HepG2 (cell line): Measurements from ENCODE around the gene DGKB. TPM values are rescaled to one million over a fixed set of nuclear protein-coding genes. Genes with fewer than 3 reads are reported as not detected.

Experiments used
- ATAC-seq: fragments of 200-7000 bp; cut with Tn5 transposase; 3 replicates; pipeline ENCODE4 v1.9.1; 2020; ENCODE audit warnings: mild to moderate bottlenecking, moderate library complexity
- BruUV-seq: library from RNA; stranded (reverse); fragments of 400-500 nt; replicated peaks from 2 replicates; lab custom pipeline; 2021; lab: Mats Ljungman, UMichigan
- CTCF ChIA-PET: fragments of 300-600 bp; formaldehyde crosslinking; extraction: SDS; loops from one replicate; lab custom pipeline; 2021; ENCODE audit warnings: low total read pairs, inconsistent platforms, low intra/inter-chr PET ratio; lab: Yijun Ruan, JAX
- POLR2A ChIA-PET: fragments of 350-600 bp; sonication (Branson Sonifier 250); formaldehyde crosslinking; loops from one replicate; lab custom pipeline; 2020; ENCODE audit warnings: antibody characterized with exemption, inconsistent platforms; lab: Yijun Ruan, JAX
- DNase-seq: peaks from one replicate; pipeline ENCODE4 v3.0.0-alpha.2; 2015; ENCODE audit warnings: low spot score
- FAIRE-seq: peaks from 3 replicates; lab custom pipeline; 2011; peaks lifted over from hg19 to GRCh38; lab: Jason Lieb, UNC
- H2AFZ ChIP-seq: one replicate; pipeline ENCODE4 v1.6.1; 2011; ENCODE audit warnings: low read length, inconsistent platforms
- H3K27ac ChIP-seq: fragments of 300-600 bp; 3 replicates; pipeline ENCODE4 v1.8.0; 2011; ENCODE audit warnings: mixed run types, mild to moderate bottlenecking, mixed read lengths, low read length, inconsistent platforms; ENCODE audit not compliant: insufficient read depth; ENCODE audit errors: extremely low read length
- H3K27me3 ChIP-seq, 2 experiments: fragments of 200-600 bp in 1 of 2; 2 replicates in 1 of 2; 3 replicates in 1 of 2; pipeline versions ENCODE4 v1.6.0 to v1.8.0; 2011; ENCODE audit warnings: low read length in 2 of 2, mild to moderate bottlenecking in 2 of 2, moderate library complexity in 2 of 2, inconsistent platforms in 1 of 2; ENCODE audit not compliant: insufficient read depth in 2 of 2, control insufficient read depth in 1 of 2
- H3K36me3 ChIP-seq, 2 experiments: fragments of 200-600 bp in 1 of 2; replicated peaks in 1 of 2; 2 replicates in 1 of 2; 3 replicates in 1 of 2; pipeline versions ENCODE4 v1.5.1 to v1.8.0; 2011; ENCODE audit warnings: low read length in 2 of 2, inconsistent platforms in 1 of 2; ENCODE audit not compliant: insufficient read depth in 2 of 2, control insufficient read depth in 1 of 2
- H3K4me1 ChIP-seq: 2 replicates; pipeline ENCODE4 v1.5.1; 2012; ENCODE audit warnings: low read length, inconsistent platforms; ENCODE audit not compliant: insufficient read depth
- H3K4me2 ChIP-seq: 2 replicates; pipeline ENCODE4 v1.6.0; 2011; ENCODE audit warnings: low read depth, low read length, inconsistent platforms
- H3K4me3 ChIP-seq, 3 experiments: fragments of 200-600 bp in 1 of 3; sonication (generic), shearing (Covaris generic) in 1 of 3; replicated peaks in 1 of 3; 2 replicates each; pipeline ENCODE4 v1.5.1; 2011 to 2016; ENCODE audit warnings: low read length in 3 of 3, inconsistent platforms in 2 of 3, low read depth in 2 of 3, mild to moderate bottlenecking in 2 of 3, control low read depth in 1 of 3, mixed read lengths in 1 of 3; ENCODE audit not compliant: insufficient read depth in 1 of 3
- H3K79me2 ChIP-seq: one replicate; pipeline ENCODE4 v1.6.1; 2011; ENCODE audit warnings: low read length, inconsistent platforms; ENCODE audit not compliant: insufficient read depth
- H3K9ac ChIP-seq: 2 replicates; pipeline ENCODE4 v1.6.0; 2011; ENCODE audit warnings: mild to moderate bottlenecking, low read depth, low read length, inconsistent platforms; ENCODE audit not compliant: insufficient read depth
- H3K9me3 ChIP-seq: 2 replicates; pipeline ENCODE4 v1.5.1; 2012; ENCODE audit warnings: mild to moderate bottlenecking, low read length
- H4K20me1 ChIP-seq: 2 replicates; pipeline ENCODE4 v1.6.0; 2011; ENCODE audit warnings: inconsistent platforms, mild to moderate bottlenecking, low read length, moderate library complexity; ENCODE audit not compliant: insufficient read depth
- KLF12 ChIP-seq: sonication (generic); formaldehyde crosslinking; IDR thresholded peaks from 2 replicates; pipeline ENCODE4 v1.4.0; 2020; ENCODE audit warnings: missing genetic modification reagents, borderline replicate concordance
- NFE2L2 ChIP-seq: fragments of 150-350 bp; IDR thresholded peaks from 2 replicates; pipeline ENCODE4 v1.6.1; 2014; ENCODE audit warnings: low read length
- POGZ ChIP-seq: sonication (generic); formaldehyde crosslinking; IDR thresholded peaks from 2 replicates; pipeline ENCODE4 v1.4.0; 2020; ENCODE audit warnings: mild to moderate bottlenecking, missing genetic modification reagents
- ZNF33A ChIP-seq: sonication (generic); formaldehyde crosslinking; IDR thresholded peaks from 2 replicates; pipeline ENCODE4 v1.5.1; 2020; ENCODE audit warnings: missing genetic modification reagents, mild to moderate bottlenecking, moderate library complexity, borderline replicate concordance
- WGBS: methylation state at CpG from one replicate; pipeline ENCODE4 v1.1.6; 2017; ENCODE audit warnings: low lambda C conversion rate; 5-methylcytosine and 5-hydroxymethylcytosine counted together
- in situ Hi-C: cut with HindIII; loops from 2 replicates; pipeline ENCODE4 v1.10.0; 2017; ENCODE audit warnings: low pct_unique_long_range_greater_than_20kb; ENCODE audit not compliant: extremely low pct_ligation_motif_present
- intact Hi-C: fragments of 100-400 bp; cut with micrococcal nuclease; formaldehyde crosslinking; loops from one replicate; pipeline ENCODE4 v1.10.0; 2022; ENCODE audit not compliant: unreplicated experiment
- polyA plus RNA-seq, 8 experiments: library from polyadenylated mRNA; depleted of rRNA in 3 of 8; stranded (reverse) in 7 of 8; unstranded in 1 of 8; fragments of >200 nt; fragmentation: Illumina TruSeq in 4 of 8; extraction: Trizol in 4 of 8; gene quantifications; 2 replicates each; pipeline versions ENCODE4 v1.2.1 to v1.2.3, GENCODE V29; 2011 to 2016; ENCODE audit warnings: low read depth in 4 of 8, missing spikeins in 1 of 8, mixed read lengths in 1 of 8; ENCODE audit not compliant: insufficient read depth in 1 of 8
- total RNA-seq, 5 experiments: library from RNA; depleted of rRNA; stranded (reverse); fragments of >200 nt; fragmentation: Illumina TruSeq; extraction: Trizol; gene quantifications; 2 replicates each; pipeline ENCODE4 v1.2.3, GENCODE V29; 2016; ENCODE audit warnings: low read depth in 1 of 5
- TF ChIP-seq, protein P1 (sequence below): sonication (generic); formaldehyde crosslinking; IDR thresholded peaks from 2 replicates; pipeline ENCODE4 v1.4.0; 2020; ENCODE audit warnings: mild to moderate bottlenecking, missing genetic modification reagents, borderline replicate concordance
- TF ChIP-seq, protein P2 (sequence below): sonication (generic); formaldehyde crosslinking; IDR thresholded peaks from 2 replicates; pipeline ENCODE4 v1.5.0; 2020; ENCODE audit warnings: mild to moderate bottlenecking, missing genetic modification reagents, moderate library complexity

Gene DGKB
- total and polyA plus RNA-seq, 2 of the 13 experiments (the other 11 are each of a cell fraction or from before 2014, with no cell fraction given): not detected

DNA sequence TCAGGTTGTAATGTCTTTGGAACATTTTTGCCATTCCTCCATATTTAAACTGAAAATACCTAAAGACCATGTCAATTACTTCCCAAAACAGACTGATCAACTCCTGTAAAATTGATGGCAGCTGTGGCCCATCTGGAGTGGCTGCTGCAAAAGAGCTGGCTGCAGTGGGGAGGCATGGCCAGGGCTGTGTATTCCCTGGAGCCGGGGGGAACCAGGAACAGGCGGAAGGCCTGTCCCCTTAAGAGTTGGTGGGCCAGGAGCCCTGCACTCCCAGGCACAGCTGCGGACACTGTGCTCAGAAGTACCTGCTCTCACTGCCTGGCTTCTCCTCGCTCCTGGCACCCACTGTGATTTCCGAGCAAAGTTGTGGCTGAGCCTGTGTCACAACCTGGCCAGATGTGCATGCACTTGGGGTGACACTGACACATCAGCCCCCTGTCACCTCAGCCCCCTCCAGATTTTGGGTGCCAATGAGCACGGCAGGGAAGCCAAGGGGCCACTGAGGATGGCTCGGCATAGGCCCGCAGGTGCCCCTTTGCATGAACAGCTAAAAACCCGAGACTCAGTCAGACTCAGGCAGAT lies 116.1 kb downstream of the DGKB start:
- intact Hi-C loops (no loop called here), in situ Hi-C loops (no loop called here)
- H4K20me1 ChIP-seq: no peaks in the 10 kb centered on the region
- no peak for FAIRE-seq
- no peak overlapping the region for H3K4me2 ChIP-seq
- no peaks in the 10 kb centered on the region for H3K27me3 ChIP-seq
- no peaks in the 10 kb centered on the region for H3K4me1 ChIP-seq
- no peak overlapping the region for H2AFZ ChIP-seq
- no peak for TF ChIP-seq NFE2L2
- no peak for TF ChIP-seq KLF12
- TF ChIP-seq POGZ (CRISPR knock-in tag): no peak
- TF ChIP-seq, protein P1, sequence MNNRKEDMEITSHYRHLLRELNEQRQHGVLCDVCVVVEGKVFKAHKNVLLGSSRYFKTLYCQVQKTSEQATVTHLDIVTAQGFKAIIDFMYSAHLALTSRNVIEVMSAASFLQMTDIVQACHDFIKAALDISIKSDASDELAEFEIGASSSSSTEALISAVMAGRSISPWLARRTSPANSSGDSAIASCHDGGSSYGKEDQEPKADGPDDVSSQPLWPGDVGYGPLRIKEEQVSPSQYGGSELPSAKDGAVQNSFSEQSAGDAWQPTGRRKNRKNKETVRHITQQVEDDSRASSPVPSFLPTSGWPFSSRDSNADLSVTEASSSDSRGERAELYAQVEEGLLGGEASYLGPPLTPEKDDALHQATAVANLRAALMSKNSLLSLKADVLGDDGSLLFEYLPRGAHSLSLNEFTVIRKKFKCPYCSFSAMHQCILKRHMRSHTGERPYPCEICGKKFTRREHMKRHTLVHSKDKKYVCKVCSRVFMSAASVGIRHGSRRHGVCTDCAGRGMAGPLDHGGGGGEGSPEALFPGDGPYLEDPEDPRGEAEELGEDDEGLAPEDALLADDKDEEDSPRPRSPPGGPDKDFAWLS (CRISPR knock-in tag): no peak
- no peaks in the 10 kb centered on the region for H3K36me3 ChIP-seq
- H3K27ac ChIP-seq: no peak overlapping the region
- ATAC-seq: no peak
- H3K4me3 ChIP-seq: no peak overlapping the region
- ChIA-PET CTCF (no interaction called here), POLR2A (no interaction called here)
- WGBS: 0% methylated on average over 2 of the region's 9 CpGs
- no peak for DNase-seq
- BruUV-seq: no TSS peak
- H3K9ac ChIP-seq: no peak overlapping the region
- H3K9me3 ChIP-seq: peaks cover 26% of the 10 kb centered on the region
- H3K79me2 ChIP-seq: no peaks in the 10 kb centered on the region

DNA sequence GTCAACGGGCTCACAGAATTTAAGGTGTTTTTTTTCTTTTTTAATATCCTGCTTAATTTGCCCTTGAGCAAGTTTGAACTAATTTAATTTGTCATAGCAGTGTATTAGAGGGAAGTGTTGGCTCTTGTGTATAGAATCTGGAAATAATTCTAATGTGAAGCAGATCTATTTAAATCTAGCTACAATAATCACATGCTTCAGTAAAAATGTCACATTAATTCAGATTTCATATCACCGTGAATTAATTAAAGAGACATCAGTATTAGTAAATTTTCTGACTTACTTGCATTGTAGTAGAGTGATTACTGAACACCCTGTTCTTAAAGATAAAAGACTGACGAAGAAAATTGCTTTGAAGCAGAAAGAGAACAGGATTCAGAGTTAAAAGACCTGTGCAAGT lies 124.7 kb downstream of the DGKB start:
- no peak overlapping the region for H3K4me2 ChIP-seq
- ChIA-PET CTCF (no interaction called here), POLR2A (no interaction called here)
- no peaks in the 10 kb centered on the region for H3K27me3 ChIP-seq
- no peak for FAIRE-seq
- no peak overlapping the region for H3K9ac ChIP-seq
- DNase-seq: no peak
- H3K27ac ChIP-seq: no peak overlapping the region
- WGBS: 1% methylated on average over 3 of the region's 3 CpGs
- BruUV-seq: no TSS peak
- H3K9me3 ChIP-seq: peaks cover 76% of the 10 kb centered on the region
- H2AFZ ChIP-seq: no peak overlapping the region
- H3K79me2 ChIP-seq: no peaks in the 10 kb centered on the region
- H3K36me3 ChIP-seq: no peaks in the 10 kb centered on the region
- TF ChIP-seq, protein P2, sequence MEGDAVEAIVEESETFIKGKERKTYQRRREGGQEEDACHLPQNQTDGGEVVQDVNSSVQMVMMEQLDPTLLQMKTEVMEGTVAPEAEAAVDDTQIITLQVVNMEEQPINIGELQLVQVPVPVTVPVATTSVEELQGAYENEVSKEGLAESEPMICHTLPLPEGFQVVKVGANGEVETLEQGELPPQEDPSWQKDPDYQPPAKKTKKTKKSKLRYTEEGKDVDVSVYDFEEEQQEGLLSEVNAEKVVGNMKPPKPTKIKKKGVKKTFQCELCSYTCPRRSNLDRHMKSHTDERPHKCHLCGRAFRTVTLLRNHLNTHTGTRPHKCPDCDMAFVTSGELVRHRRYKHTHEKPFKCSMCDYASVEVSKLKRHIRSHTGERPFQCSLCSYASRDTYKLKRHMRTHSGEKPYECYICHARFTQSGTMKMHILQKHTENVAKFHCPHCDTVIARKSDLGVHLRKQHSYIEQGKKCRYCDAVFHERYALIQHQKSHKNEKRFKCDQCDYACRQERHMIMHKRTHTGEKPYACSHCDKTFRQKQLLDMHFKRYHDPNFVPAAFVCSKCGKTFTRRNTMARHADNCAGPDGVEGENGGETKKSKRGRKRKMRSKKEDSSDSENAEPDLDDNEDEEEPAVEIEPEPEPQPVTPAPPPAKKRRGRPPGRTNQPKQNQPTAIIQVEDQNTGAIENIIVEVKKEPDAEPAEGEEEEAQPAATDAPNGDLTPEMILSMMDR (CRISPR knock-in tag): no peak
- no peak for TF ChIP-seq ZNF33A (CRISPR knock-in tag)
- in situ Hi-C loops (no loop called here), intact Hi-C loops (no loop called here)
- ATAC-seq: no peak
- H4K20me1 ChIP-seq: no peaks in the 10 kb centered on the region
- H3K4me1 ChIP-seq: no peaks in the 10 kb centered on the region
- no peak overlapping the region for H3K4me3 ChIP-seq
